ENCODE results near the gene PRKN.

Gene PRKN

DNA sequence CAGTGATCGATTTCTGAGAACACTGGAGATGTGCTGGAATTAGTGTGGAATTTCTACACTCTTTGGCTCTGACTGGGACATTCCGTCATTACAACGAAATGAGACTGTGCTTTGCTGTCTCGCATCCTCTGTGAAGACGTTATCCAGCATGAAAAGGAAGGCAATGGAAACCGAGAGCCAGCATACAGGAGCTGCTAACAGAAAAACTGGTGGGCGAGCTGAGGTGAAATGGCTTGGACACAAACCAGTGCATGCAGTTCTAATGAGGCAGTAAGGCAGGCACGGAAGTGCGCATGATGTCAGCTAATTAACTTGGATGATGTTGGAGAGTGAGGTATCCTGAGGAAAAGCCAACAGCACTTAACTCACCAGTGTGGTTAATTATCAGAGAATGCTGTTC is 1250.9 kb downstream of the PRKN start:
- in situ Hi-C loops (cut with HindIII; ENCODE audit: low sequenced_read_pairs), result no loop called here
- no peak overlapping the region for H3K4me3 ChIP-seq (ENCODE audit: low read depth, low read length)
- TF ChIP-seq, protein P1, sequence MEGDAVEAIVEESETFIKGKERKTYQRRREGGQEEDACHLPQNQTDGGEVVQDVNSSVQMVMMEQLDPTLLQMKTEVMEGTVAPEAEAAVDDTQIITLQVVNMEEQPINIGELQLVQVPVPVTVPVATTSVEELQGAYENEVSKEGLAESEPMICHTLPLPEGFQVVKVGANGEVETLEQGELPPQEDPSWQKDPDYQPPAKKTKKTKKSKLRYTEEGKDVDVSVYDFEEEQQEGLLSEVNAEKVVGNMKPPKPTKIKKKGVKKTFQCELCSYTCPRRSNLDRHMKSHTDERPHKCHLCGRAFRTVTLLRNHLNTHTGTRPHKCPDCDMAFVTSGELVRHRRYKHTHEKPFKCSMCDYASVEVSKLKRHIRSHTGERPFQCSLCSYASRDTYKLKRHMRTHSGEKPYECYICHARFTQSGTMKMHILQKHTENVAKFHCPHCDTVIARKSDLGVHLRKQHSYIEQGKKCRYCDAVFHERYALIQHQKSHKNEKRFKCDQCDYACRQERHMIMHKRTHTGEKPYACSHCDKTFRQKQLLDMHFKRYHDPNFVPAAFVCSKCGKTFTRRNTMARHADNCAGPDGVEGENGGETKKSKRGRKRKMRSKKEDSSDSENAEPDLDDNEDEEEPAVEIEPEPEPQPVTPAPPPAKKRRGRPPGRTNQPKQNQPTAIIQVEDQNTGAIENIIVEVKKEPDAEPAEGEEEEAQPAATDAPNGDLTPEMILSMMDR (IDR thresholded peaks at IDR 0.05; ENCODE audit: low read depth, low read length), result no peak
- DNase-seq (ENCODE audit: low read depth, low spot score), result peak; percentile 83

DNA sequence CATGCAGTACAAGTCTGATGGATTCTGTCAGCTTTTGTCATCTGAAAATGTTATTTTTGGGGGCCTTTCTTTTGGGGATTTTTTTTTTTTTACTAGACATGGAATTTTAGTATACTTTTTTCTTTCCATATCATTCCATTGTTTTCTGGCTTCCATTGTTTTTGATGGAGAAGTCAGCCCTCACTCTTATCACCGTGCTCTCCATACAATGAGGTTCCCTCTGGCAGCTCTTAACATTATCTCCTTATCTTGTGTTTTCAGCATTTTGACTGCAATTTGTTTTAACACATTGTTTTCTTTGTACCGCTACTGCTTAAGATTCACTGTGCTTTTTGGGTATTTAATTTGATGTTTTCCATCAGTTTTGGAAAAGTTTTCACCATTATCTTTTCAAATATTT is 1262.2 kb downstream of the PRKN start:
- in situ Hi-C loops (cut with HindIII; ENCODE audit: low sequenced_read_pairs), result no loop called here
- H3K4me3 ChIP-seq (ENCODE audit: low read depth, low read length), result no peak overlapping the region
- DNase-seq (ENCODE audit: low read depth, low spot score), result no peak
- TF ChIP-seq, protein P1 (IDR thresholded peaks at IDR 0.05; ENCODE audit: low read depth, low read length), result no peak

DNA sequence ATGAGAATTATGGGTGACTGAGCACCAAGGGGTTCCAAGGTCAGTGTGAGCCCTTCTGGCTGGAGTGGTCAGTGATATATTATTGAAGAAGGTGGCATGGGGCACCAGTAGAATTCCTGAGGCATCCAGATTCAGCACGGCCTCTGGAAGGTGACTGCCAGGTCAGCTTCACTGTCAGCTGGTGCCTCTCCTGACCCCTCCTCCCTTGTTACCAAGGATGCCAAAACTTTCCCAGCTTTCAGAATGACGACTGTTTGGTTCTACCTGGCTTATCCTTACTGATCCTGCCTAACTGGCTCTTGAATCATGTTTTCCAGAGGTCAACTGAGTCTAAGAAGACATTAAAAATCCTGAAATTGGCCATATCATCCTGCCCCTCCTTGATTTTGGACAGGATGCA is 1264.5 kb downstream of the PRKN start:
- DNase-seq (ENCODE audit: low read depth, low spot score), result no peak
- no peak overlapping the region for H3K4me3 ChIP-seq (ENCODE audit: low read depth, low read length)
- TF ChIP-seq, protein P1 (IDR thresholded peaks at IDR 0.05; ENCODE audit: low read depth, low read length), result no peak
- in situ Hi-C loops (cut with HindIII; ENCODE audit: low sequenced_read_pairs), result no loop called here

DNA sequence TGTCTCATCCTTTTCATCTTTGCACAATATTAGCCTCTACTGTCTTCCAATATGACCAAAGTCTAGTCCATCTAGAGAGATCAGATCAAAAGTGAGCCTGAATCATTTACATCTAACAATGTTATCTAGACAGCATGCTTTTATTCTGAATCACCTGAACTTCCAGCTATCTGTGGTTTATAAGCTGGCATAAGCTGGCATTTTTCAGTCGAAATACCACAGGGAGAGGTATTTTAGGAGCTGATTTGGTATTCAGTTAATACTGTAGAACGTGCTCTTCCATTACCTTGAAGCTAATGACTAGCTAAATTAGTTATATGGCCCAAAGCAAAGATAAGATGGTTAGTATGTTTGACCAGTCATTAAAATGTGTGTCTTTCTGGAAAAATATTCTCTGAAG is 1265.4 kb downstream of the PRKN start:
- H3K4me3 ChIP-seq (ENCODE audit: low read depth, low read length), result no peak overlapping the region
- in situ Hi-C loops (cut with HindIII; ENCODE audit: low sequenced_read_pairs), result no loop called here
- no peak for DNase-seq (ENCODE audit: low read depth, low spot score)
- TF ChIP-seq, protein P1 (IDR thresholded peaks at IDR 0.05; ENCODE audit: low read depth, low read length), result no peak

DNA sequence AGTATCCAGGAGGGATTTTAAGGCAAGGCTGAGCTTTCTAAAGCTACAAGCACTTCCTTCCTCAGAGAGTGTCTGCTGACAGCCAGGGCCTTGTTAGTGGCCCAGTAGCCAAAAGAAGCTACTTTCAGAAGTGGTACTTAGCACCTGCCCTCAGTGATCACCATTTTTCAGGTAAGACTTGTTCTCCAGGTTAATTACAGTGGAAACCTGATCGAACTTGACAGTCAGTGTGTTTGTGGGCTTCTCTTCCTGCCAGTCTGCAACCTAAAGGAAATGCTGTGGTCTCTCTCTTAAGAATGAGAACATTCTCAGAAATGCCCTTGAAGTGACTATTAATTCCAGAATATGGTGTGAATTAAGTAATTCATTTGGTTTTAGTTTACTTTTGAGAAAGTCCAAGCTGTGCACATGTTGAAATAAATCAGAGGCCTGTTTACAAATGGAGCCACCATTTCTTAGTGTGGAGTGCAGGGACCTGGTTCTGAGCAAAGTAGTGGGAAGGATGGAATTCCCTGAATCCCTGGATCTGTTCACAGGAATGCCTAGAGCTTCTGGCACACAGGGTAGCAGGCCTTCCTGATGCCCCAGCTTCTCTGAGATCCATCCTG is 1268.5 kb downstream of the PRKN start:
- TF ChIP-seq, protein P1 (IDR thresholded peaks at IDR 0.05; ENCODE audit: low read depth, low read length), result no peak
- in situ Hi-C loops (cut with HindIII; ENCODE audit: low sequenced_read_pairs), result no loop called here
- DNase-seq (ENCODE audit: low read depth, low spot score), result no peak
- no peak overlapping the region for H3K4me3 ChIP-seq (ENCODE audit: low read depth, low read length)

DNA sequence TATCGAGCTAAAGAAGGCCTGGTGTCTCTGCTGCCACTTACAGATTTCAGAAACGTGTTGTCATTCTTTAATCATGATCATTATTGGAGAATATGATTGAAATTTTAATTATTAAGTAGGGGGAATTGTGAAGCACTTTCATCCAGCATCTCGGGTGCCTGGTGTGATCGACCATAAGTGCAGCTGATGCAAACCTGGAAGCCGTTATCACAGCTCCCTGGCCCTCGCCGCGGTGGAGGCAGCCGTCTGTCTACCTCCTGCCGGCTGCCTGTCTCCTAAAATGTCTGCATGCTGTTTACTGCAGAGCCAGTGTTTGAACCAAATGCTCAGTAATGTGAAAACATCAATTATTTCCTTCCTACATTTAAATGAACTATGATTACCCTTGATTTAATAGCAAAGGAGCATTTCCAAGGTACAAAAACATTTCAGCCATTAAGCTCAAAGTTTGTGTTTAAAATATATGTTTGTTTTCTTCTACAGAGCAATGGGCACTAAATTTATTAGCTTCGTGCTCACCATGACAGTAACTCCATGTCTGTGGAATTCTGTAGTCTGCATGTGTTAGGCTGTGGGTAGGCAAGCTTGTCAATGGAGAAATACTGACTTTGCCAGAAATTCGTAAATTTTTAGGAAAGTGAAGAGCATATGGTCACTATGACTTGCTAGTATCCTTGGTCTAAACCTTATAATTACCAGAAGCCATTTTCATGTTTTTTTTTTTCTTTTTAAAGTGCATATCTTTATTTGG is 1269.2 kb downstream of the PRKN start:
- TF ChIP-seq, protein P1 (IDR thresholded peaks at IDR 0.05; ENCODE audit: low read depth, low read length), result no peak
- in situ Hi-C loops (cut with HindIII; ENCODE audit: low sequenced_read_pairs), result no loop called here
- H3K4me3 ChIP-seq (ENCODE audit: low read depth, low read length), result no peak overlapping the region
- no peak for DNase-seq (ENCODE audit: low read depth, low spot score)

Data from astrocyte of the spinal cord (primary cell).